Measurements from ENCODE around the gene NAV2. TPM values are rescaled to one million over a fixed set of nuclear protein-coding genes. Genes with fewer than 3 reads are reported as not detected.

The NAV2 gene
- total RNA-seq, 1 experiment from 2014 or later: 46.3 TPM

DNA sequence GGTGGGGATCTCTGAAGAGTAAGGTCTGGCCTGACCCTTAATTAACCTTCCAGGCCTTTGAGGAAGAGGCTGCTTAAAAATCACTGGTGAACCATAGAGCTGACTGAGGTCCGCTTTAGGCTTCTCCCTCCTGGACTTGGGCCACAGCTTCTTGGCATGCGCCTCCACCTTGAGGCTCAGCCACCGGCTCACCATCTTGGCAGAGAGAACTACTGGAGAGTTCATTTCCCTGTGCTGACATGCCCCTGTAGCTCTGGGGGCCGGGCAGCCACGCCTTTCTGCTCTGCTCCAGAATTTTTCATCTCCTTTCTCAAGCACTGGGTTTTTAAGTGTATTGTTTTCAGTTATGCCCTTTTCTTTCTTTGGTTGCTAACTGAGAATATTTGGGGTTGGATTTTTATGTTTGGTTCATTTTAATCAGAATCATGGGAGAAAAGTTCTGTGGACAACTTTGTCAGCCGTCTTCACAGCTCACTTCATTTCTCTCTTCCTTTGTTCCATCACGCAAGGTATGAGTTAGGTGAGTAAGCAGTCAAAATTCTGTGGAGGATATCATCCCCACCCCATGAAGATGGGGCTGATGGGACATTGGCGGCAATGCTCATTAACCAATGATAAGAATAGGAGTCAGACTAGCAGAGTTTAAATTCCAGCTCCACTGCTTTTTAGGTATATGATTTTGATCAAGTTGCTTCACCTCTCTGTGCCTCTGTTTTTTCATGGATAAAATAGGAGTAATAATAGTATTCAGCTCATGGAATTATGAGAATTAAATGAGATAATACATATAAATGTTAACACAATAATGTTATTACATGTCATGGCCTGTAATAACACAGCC lies 343.7 kb downstream of the NAV2 start:
- no peak overlapping the region for H2BK120ac ChIP-seq (ENCODE audit: low read depth, low read length, poor library complexity, severe bottlenecking)
- no peak overlapping the region for H2BK20ac ChIP-seq (ENCODE audit: low read depth, low read length, poor library complexity, severe bottlenecking)
- H4K8ac ChIP-seq (replicated peaks; ENCODE audit: insufficient read length, low read depth, low read length): no peak overlapping the region
- no peaks in the 10 kb centered on the region for H3K79me2 ChIP-seq (ENCODE audit: insufficient read depth, low read length)
- H3K27ac Mint-ChIP-seq: peak overlapping the region in 1 of 3 experiments; percentile 56; a peak in 1 of 7 replicates
- no peaks in the 10 kb centered on the region for H3K9me3 ChIP-seq (ENCODE audit: control insufficient read depth, low read depth, low read length)
- no peak overlapping the region for H3K9ac ChIP-seq (ENCODE audit: extremely low read depth, insufficient read length, low read length)
- H3K18ac ChIP-seq (ENCODE audit: insufficient read length, low read depth, low read length): no peak overlapping the region
- H4K91ac ChIP-seq (ENCODE audit: insufficient read length, low read depth, low read length): no peak overlapping the region
- no peak overlapping the region for H3K56ac ChIP-seq (ENCODE audit: insufficient read length, low read depth, low read length)
- DNase-seq: no peak
- H2BK12ac ChIP-seq (ENCODE audit: insufficient read length, low read depth, low read length): no peak overlapping the region
- H3K23ac ChIP-seq (ENCODE audit: insufficient read length, low read depth, low read length): no peak overlapping the region
- no peaks in the 10 kb centered on the region for H3K79me1 ChIP-seq (ENCODE audit: insufficient read depth, low read depth, low read length, poor library complexity, severe bottlenecking)
- TF ChIP-seq, protein P1, sequence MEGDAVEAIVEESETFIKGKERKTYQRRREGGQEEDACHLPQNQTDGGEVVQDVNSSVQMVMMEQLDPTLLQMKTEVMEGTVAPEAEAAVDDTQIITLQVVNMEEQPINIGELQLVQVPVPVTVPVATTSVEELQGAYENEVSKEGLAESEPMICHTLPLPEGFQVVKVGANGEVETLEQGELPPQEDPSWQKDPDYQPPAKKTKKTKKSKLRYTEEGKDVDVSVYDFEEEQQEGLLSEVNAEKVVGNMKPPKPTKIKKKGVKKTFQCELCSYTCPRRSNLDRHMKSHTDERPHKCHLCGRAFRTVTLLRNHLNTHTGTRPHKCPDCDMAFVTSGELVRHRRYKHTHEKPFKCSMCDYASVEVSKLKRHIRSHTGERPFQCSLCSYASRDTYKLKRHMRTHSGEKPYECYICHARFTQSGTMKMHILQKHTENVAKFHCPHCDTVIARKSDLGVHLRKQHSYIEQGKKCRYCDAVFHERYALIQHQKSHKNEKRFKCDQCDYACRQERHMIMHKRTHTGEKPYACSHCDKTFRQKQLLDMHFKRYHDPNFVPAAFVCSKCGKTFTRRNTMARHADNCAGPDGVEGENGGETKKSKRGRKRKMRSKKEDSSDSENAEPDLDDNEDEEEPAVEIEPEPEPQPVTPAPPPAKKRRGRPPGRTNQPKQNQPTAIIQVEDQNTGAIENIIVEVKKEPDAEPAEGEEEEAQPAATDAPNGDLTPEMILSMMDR (conservative IDR thresholded peaks at IDR 0.05): no peak
- no peaks in the 10 kb centered on the region for H4K20me1 ChIP-seq (ENCODE audit: control insufficient read depth, insufficient read depth, insufficient read length)
- no peak overlapping the region for H2AFZ ChIP-seq (ENCODE audit: low read length)
- no peak overlapping the region for H2BK15ac ChIP-seq (ENCODE audit: low read depth, low read length)
- H3K4me2 ChIP-seq (ENCODE audit: insufficient read depth, insufficient read length, low read length): no peak overlapping the region
- no peak overlapping the region for H3T11ph ChIP-seq (ENCODE audit: low read length)
- no peak overlapping the region for H3K4me3 Mint-ChIP-seq
- H3K36me3 Mint-ChIP-seq (ENCODE audit: insufficient read depth in 1 of 3, low read depth in 3 of 3): peaks cover 47 to 87% (median 77%) of the 10 kb centered on the region in 3 experiments
- peaks cover 2 to 15% of the 10 kb centered on the region in 2 experiments for H3K4me1 Mint-ChIP-seq
- no peaks in the 10 kb centered on the region for H3K23me2 ChIP-seq (ENCODE audit: insufficient read length, low read depth, low read length, poor library complexity, severe bottlenecking)
- no peak overlapping the region for H4K5ac ChIP-seq (ENCODE audit: insufficient read length, low read depth, low read length)
- no peaks in the 10 kb centered on the region for H3K9me3 Mint-ChIP-seq
- H2AK5ac ChIP-seq (ENCODE audit: insufficient read length, low read length): no peak overlapping the region
- H3K27ac ChIP-seq (ENCODE audit: insufficient read length, low read depth, low read length): no peak overlapping the region
- no CpG with 5 or more reads among the region's 8 CpGs for WGBS (ENCODE audit: extremely low coverage, insufficient read length, low lambda C conversion rate)
- H3K27me3 Mint-ChIP-seq (ENCODE audit: low read depth): no peaks in the 10 kb centered on the region
- peaks cover under 1% of the 10 kb centered on the region; the same call in 1 of the 2 replicates for H3K4me1 ChIP-seq (ENCODE audit: insufficient read depth, low read length)
- no peak overlapping the region for H3K4ac ChIP-seq (ENCODE audit: low read depth, low read length)
- no peak overlapping the region for H3K14ac ChIP-seq (ENCODE audit: insufficient read depth, low read length)
- no peaks in the 10 kb centered on the region for H3K27me3 ChIP-seq (ENCODE audit: insufficient read depth, low read length)
- H2BK5ac ChIP-seq (ENCODE audit: insufficient read length, low read length): no peak overlapping the region
